ENCODE measurements around the gene MASP1.

Gene MASP1

DNA sequence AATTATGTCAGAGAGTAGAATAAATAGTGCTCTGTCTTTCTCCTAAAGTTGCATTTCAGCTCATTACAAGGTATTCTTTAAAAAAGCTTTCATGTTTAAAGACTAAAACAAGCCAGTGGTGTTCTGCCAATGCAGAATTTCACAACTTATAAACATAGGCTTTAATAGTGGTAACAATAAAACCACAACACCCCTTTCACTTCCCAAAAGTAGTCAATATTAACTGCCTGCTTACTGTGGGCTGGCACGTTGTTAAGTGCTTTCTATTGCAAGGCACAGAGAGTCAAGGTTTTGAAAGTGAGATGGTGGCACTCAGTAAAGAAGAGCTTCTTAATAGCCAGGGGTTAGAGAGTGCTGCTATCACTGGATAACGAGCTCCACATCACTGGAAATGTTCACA, 102.6 kb downstream of the MASP1 start:
- no peak overlapping the region for H3K4me3 ChIP-seq (replicated peaks in 1 of 2; ENCODE audit: low read depth in 2 of 2, low read length in 2 of 2)
- no peak for DNase-seq (ENCODE audit: low read depth in 2 of 2)
- TF ChIP-seq CTCF (IDR thresholded peaks at IDR 0.05; ENCODE audit: low read depth, low read length) = no peak

DNA sequence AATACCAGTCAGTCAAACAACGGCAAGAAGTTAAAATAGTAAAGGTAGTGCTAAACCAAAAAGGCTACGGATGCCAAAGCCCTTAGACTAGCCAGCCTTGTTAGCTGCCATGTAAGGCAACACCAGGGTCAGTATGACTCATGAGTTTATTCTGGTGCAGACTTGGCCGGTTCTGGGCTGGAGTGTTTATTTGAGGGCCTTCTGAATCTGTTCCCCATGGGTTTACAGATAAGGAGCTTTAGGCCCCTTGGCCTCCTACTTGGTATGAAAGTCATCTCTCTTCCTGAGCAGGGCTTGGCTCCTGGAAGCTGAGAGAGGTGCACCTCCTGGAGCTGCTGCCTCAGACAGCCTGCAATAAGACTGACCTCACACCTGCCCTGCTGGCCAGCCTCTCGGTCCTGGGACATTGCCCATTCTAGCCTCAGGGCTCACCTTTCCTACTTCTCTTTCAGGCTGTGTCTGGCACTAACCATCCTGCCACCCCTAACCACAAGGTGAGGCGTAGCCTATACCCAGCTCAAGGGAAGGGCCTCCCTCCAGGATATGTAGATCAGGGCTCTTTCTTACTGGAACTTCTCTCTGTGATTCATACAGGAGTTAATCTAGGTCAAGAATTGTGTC, 104.6 kb downstream of the MASP1 start:
- TF ChIP-seq CTCF (IDR thresholded peaks at IDR 0.05; ENCODE audit: low read depth, low read length) = no peak
- no peak overlapping the region for H3K4me3 ChIP-seq (replicated peaks in 1 of 2; ENCODE audit: low read depth in 2 of 2, low read length in 2 of 2)
- peak; percentile 85 for DNase-seq (ENCODE audit: low read depth in 2 of 2)

DNA sequence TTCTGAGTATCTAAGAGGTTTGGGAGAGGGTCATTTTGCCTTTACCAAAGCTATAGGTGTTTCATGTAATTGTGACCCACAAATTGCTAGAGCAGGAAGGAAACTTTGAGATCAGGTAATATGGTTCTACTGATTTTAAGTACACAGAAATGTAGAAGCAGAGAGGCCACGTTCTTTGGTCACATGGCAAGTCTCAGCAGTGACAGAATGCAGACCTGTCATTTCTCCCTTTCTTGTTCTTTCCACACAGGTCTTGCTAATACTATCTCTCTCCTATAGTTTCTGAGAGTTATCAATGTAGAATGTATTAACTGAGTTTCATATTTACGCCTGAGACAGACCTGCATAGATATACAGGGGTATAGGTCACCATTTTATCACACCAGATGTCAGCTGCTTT, 105.2 kb downstream of the MASP1 start:
- no peak for DNase-seq (ENCODE audit: low read depth in 2 of 2)
- TF ChIP-seq CTCF (IDR thresholded peaks at IDR 0.05; ENCODE audit: low read depth, low read length) = no peak
- no peak overlapping the region for H3K4me3 ChIP-seq (replicated peaks in 1 of 2; ENCODE audit: low read depth in 2 of 2, low read length in 2 of 2)

DNA sequence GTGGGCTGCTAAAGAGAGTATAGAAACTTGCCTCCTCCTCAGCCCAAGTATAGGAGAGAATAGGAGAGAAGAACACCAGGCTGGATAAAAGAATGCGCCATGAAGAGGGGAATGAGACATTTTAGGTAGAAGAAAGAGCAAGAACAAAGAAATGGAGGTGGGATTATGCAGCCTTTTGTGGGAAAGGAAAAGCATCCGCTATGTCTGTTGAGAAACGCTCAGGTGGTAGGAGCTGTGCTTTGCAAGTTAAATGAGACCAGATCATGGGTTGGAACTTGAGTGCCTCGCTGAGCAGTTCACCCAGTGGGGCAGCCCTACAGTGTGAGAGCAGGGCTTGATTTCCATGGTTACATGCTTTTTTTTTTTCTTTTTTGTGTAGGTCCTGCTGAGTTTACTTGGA, 105.8 kb downstream of the MASP1 start:
- no peak for DNase-seq (ENCODE audit: low read depth in 2 of 2)
- TF ChIP-seq CTCF (IDR thresholded peaks at IDR 0.05; ENCODE audit: low read depth, low read length) = no peak
- no peak overlapping the region for H3K4me3 ChIP-seq (replicated peaks in 1 of 2; ENCODE audit: low read depth in 2 of 2, low read length in 2 of 2)

All from cardiac fibroblast (primary cell).